ENCODE data around the gene SLC35F4.

The SLC35F4 gene

DNA sequence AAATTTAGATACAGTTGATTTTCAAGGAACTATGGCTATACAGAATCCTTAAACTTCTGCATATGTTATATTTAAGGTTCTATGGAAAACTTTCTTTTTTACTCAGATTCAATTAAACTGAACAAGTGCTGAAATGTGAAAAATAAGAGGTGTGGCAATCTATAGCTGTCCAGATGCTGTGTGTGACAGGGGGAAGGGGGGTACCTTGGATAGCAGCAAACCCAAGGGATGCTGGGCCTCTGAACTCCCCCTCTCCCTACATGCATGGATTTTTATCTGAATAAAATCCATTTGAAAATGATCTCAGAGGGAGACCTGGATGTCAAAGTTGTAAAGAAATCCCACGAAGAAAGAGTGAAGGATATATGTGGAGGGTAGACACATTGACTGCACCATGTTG, 289.4 kb downstream of the SLC35F4 start:
- Histone ChIP-seq H3K36me3 (ENCODE audit: control insufficient read depth, insufficient read depth, low read length) (no peaks in the 10 kb centered on the region), H3K4me3 (ENCODE audit: low read depth, low read length) (no peak overlapping the region), H3K27ac (ENCODE audit: low read depth, low read length) (no peak overlapping the region), H3K9ac (ENCODE audit: low read length) (no peak overlapping the region), H3K9me3 (ENCODE audit: control insufficient read depth, insufficient read depth, low read depth, low read length) (no peaks in the 10 kb centered on the region), H3K4me1 (ENCODE audit: control insufficient read depth, insufficient read depth, low read length) (no peaks in the 10 kb centered on the region), H3K27me3 (ENCODE audit: control insufficient read depth, insufficient read depth, low read length) (no peaks in the 10 kb centered on the region)

DNA sequence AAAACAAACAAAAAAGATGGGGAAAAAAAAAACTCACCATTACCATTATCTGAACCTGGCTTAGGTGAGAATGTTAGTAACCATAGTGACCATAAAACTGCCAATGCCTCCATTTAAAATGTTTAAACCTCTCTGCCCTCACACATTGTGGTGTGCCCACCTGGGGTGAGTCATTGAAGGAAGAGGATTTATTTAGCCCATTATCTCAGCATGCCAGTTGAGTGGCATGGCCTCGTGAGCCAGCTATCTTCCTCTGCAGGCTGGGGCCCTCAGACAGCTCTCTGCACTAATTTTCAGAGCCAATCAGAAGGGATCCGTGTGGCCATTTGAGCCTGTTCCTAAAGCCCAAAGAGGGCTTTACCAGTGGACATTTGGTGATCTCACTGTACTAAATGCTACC, 290.4 kb downstream of the SLC35F4 start:
- Histone ChIP-seq H3K27ac (ENCODE audit: low read depth, low read length) (no peak overlapping the region), H3K4me3 (ENCODE audit: low read depth, low read length) (no peak overlapping the region), H3K9ac (ENCODE audit: low read length) (no peak overlapping the region), H3K4me1 (ENCODE audit: control insufficient read depth, insufficient read depth, low read length) (no peaks in the 10 kb centered on the region), H3K9me3 (ENCODE audit: control insufficient read depth, insufficient read depth, low read depth, low read length) (no peaks in the 10 kb centered on the region), H3K27me3 (ENCODE audit: control insufficient read depth, insufficient read depth, low read length) (no peaks in the 10 kb centered on the region), H3K36me3 (ENCODE audit: control insufficient read depth, insufficient read depth, low read length) (no peaks in the 10 kb centered on the region)

DNA sequence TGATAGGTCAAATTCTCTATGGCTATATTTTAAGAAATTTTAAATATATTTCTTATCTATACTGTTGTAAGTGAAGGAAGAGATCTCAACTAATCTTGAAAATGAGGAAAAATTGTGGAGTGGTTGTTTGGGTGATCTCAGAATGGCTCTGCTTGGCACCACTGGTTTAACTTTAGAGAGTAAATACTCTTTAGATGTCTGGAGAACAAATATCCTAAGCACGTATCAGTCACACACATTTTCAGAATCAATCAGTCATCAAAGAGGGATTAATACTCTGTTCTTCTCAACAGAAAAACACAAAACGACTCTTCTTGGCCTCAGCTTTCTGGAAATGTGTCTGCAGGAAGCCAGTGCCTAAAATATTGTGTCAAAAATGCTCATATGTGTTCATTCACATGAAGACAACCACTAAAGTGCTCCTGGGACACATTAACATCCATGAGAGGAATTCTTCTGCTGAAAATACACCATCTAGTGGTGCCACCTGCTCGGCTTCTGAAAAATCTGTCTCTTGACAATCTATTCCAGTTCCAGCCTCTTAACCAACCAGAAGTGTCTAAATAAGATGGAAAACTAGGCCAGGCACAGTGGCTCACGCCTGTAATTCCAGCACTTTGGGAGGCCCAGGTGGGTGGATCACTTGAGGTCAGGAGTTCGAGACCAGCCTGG, 291.1 kb downstream of the SLC35F4 start:
- Histone ChIP-seq H3K4me1 (ENCODE audit: control insufficient read depth, insufficient read depth, low read length) (no peaks in the 10 kb centered on the region), H3K27me3 (ENCODE audit: control insufficient read depth, insufficient read depth, low read length) (no peaks in the 10 kb centered on the region), H3K4me3 (ENCODE audit: low read depth, low read length) (no peak overlapping the region), H3K9ac (ENCODE audit: low read length) (no peak overlapping the region), H3K9me3 (ENCODE audit: control insufficient read depth, insufficient read depth, low read depth, low read length) (no peaks in the 10 kb centered on the region), H3K27ac (ENCODE audit: low read depth, low read length) (no peak overlapping the region), H3K36me3 (ENCODE audit: control insufficient read depth, insufficient read depth, low read length) (no peaks in the 10 kb centered on the region)

DNA sequence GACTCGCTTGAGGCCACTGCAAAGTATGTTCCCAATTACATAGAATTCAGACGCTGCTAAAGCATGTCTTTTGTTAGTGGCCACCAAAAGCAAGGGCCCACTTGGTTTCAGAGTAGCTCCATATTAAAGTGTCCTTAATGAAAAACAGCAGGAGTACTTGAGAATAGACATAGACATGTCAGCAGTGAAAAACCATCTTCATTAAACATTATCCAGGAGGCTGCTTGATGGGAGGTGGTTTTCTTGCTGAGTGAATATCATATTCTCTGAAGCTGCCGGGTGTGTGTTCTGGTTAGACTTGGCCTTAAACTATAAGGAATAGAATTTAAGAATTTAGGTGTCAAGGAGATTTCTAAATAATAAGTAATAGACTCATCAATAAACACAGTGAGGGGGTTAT, 292.7 kb downstream of the SLC35F4 start:
- Histone ChIP-seq H3K4me1 (ENCODE audit: control insufficient read depth, insufficient read depth, low read length) (no peaks in the 10 kb centered on the region), H3K9me3 (ENCODE audit: control insufficient read depth, insufficient read depth, low read depth, low read length) (no peaks in the 10 kb centered on the region), H3K27me3 (ENCODE audit: control insufficient read depth, insufficient read depth, low read length) (no peaks in the 10 kb centered on the region), H3K27ac (ENCODE audit: low read depth, low read length) (no peak overlapping the region), H3K9ac (ENCODE audit: low read length) (no peak overlapping the region), H3K36me3 (ENCODE audit: control insufficient read depth, insufficient read depth, low read length) (no peaks in the 10 kb centered on the region), H3K4me3 (ENCODE audit: low read depth, low read length) (no peak overlapping the region)

DNA sequence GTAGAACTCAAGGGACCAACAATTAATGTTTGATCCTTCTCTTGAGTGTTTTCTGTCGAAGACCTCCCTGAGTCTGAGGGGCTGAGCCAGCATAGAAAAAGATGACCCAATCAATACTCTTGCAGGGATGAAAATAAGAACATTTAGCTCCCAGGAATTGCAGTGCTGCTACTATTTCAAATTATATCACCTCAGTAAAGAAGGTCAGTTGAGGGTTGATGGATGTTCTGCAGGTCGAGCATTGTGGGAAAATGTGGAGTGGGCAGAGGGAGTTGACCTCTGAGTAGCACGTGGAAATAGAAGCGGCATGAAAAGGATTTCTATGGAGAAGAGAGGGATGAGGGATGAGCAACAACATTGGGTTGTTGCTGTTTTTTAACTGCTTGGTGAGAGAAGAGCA, 297.3 kb downstream of the SLC35F4 start:
- Histone ChIP-seq H3K27ac (ENCODE audit: low read depth, low read length) (no peak overlapping the region), H3K27me3 (ENCODE audit: control insufficient read depth, insufficient read depth, low read length) (no peaks in the 10 kb centered on the region), H3K9me3 (ENCODE audit: control insufficient read depth, insufficient read depth, low read depth, low read length) (no peaks in the 10 kb centered on the region), H3K4me1 (ENCODE audit: control insufficient read depth, insufficient read depth, low read length) (no peaks in the 10 kb centered on the region), H3K4me3 (ENCODE audit: low read depth, low read length) (no peak overlapping the region), H3K9ac (ENCODE audit: low read length) (no peak overlapping the region), H3K36me3 (ENCODE audit: control insufficient read depth, insufficient read depth, low read length) (no peaks in the 10 kb centered on the region)

DNA sequence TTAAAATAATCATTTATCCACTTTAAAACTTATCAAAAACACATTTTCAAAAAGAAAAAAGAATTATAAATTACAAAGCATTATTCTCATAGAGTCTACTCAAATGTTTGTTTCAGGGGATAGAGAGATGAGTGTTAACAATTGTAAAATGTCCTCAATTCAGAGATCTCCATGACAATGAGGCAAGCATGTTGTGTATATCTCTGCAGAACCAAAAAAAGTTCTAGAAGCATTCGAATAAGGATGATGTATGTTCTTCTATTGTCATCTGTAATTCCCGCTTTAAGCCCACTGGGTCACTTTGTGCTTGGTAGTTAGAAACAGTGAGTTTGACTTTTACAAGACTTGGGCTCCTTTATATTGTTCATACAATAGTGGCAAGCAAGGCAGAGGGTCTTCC, 298.7 kb downstream of the SLC35F4 start:
- no peak overlapping the region for H3K27ac ChIP-seq (ENCODE audit: low read depth, low read length)
- H3K4me1 ChIP-seq (ENCODE audit: control insufficient read depth, insufficient read depth, low read length) = no peaks in the 10 kb centered on the region
- no peaks in the 10 kb centered on the region for H3K9me3 ChIP-seq (ENCODE audit: control insufficient read depth, insufficient read depth, low read depth, low read length)
- no peak overlapping the region for H3K9ac ChIP-seq (ENCODE audit: low read length)
- H3K4me3 ChIP-seq (ENCODE audit: low read depth, low read length) = no peak overlapping the region
- no peaks in the 10 kb centered on the region for H3K36me3 ChIP-seq (ENCODE audit: control insufficient read depth, insufficient read depth, low read length)
- no peaks in the 10 kb centered on the region for H3K27me3 ChIP-seq (ENCODE audit: control insufficient read depth, insufficient read depth, low read length)

DNA sequence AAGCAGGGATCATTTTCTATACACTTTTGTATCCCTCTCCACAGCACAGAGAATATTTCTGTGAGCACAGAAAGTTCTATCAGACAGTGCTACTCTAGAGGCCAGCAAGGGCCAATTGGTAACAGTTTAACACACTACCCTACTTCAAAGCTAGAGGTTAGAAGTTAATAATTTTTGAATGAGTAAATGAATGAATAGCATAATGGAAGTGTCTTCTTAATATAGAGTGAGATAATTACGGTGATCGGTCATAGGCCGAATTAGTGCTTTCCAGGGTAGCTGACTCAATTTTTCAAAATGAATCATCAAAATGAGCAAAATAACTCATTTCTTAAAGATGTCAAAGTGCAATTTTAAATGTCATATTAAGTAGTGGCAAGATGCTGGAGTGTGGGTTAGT, 305.2 kb downstream of the SLC35F4 start:
- Histone ChIP-seq H3K9ac (ENCODE audit: low read length) (no peak overlapping the region), H3K27me3 (ENCODE audit: control insufficient read depth, insufficient read depth, low read length) (no peaks in the 10 kb centered on the region), H3K9me3 (ENCODE audit: control insufficient read depth, insufficient read depth, low read depth, low read length) (no peaks in the 10 kb centered on the region), H3K36me3 (ENCODE audit: control insufficient read depth, insufficient read depth, low read length) (no peaks in the 10 kb centered on the region), H3K4me1 (ENCODE audit: control insufficient read depth, insufficient read depth, low read length) (no peaks in the 10 kb centered on the region), H3K4me3 (ENCODE audit: low read depth, low read length) (no peak overlapping the region), H3K27ac (ENCODE audit: low read depth, low read length) (no peak overlapping the region)

DNA sequence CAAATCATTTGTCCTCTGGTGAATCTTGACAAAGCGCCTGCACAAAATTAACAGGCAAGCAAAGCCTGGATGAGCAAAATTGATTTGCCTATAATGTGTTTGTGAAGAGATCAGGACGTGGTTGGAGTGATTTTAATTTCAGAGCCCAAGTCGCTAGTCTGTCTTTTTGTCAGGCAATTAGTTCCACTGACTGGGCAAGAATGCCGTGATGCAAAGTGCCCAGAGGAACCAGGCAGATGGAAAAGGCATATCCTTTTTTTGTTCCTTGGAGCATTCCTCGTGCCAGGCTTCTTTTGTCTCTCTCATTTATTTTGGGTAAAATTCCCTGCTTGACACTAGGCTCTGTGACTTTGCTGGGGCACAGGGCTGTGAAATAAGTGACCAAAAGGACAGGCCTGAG, 306.3 kb downstream of the SLC35F4 start:
- no peak overlapping the region for H3K4me3 ChIP-seq (ENCODE audit: low read depth, low read length)
- no peaks in the 10 kb centered on the region for H3K36me3 ChIP-seq (ENCODE audit: control insufficient read depth, insufficient read depth, low read length)
- 0 out of 2 replicates have a peak, but pooled peaks cover under 1% of the 10 kb centered on the region for H3K9me3 ChIP-seq (ENCODE audit: control insufficient read depth, insufficient read depth, low read depth, low read length)

DNA sequence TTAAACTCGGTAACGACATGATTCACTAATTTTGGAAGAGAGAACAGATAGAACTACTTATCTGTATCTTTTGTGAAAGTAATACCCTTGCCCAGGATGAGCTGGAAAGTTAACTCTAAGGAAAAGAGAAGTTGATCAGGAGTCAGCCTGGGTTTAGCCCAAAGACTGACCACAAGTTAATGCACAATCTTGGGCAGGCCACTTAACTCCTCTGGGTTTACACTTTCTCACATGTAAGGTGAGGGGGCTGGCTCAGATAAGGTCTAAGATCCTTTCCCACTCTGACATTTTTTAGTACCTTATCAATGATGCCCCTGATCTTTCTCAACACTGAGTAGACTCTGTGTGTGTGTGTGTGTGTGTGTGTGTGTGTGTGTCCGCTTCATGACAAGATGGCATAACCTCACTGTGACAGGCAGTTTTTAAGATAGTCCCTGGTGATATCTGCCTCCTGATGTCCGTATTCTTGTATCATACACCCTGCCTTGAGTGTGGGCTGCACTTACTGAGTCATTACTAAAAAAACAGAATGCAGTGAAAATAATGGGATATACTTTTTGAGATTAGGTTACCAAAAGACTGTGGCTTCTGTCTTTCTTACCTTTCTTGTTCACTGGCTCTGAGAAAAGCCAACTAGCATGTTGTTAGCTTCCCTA, 316.0 kb downstream of the SLC35F4 start:
- H3K4me1 ChIP-seq (ENCODE audit: control insufficient read depth, insufficient read depth, low read length) = no peaks in the 10 kb centered on the region

More for the DNA sequence above, 306.3 kb downstream of the SLC35F4 start:
- Histone ChIP-seq H3K27me3 (ENCODE audit: control insufficient read depth, insufficient read depth, low read length) (no peaks in the 10 kb centered on the region), H3K9ac (ENCODE audit: low read length) (no peak overlapping the region), H3K4me1 (ENCODE audit: control insufficient read depth, insufficient read depth, low read length) (no peaks in the 10 kb centered on the region), H3K27ac (ENCODE audit: low read depth, low read length) (no peak overlapping the region)

DNA sequence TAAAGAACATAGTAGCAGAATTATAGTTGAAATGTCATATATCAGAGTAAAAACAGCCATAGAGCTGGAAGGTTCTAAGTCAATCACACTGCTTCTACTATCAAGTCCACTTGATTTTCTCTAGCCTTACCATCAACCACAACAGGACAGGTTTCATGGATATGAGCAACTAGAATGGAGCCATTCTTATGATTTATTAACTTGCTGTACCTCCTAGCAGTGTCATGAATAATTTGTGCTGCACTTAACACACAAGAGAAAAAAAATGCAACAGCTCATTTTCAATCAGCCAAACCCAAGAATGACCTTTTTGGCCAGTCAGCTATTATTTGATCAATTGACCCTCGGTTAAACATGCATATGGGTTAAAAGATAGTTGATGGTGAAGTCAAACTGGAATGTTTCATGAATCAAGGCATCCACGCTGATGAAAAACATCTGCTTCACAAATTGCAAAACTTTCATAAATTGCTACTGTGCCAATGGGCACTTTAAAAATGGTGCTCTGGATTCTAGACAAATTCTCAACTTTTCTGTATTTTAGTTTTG, 316.8 kb downstream of the SLC35F4 start:
- Histone ChIP-seq H3K9ac (ENCODE audit: low read length) (no peak overlapping the region), H3K36me3 (ENCODE audit: control insufficient read depth, insufficient read depth, low read length) (no peaks in the 10 kb centered on the region), H3K4me1 (ENCODE audit: control insufficient read depth, insufficient read depth, low read length) (no peaks in the 10 kb centered on the region), H3K4me3 (ENCODE audit: low read depth, low read length) (no peak overlapping the region), H3K27ac (ENCODE audit: low read depth, low read length) (no peak overlapping the region), H3K27me3 (ENCODE audit: control insufficient read depth, insufficient read depth, low read length) (no peaks in the 10 kb centered on the region), H3K9me3 (ENCODE audit: control insufficient read depth, insufficient read depth, low read depth, low read length) (no peaks in the 10 kb centered on the region)

More for the DNA sequence above, 316.0 kb downstream of the SLC35F4 start:
- Histone ChIP-seq H3K4me3 (ENCODE audit: low read depth, low read length) (no peak overlapping the region), H3K9ac (ENCODE audit: low read length) (no peak overlapping the region), H3K9me3 (ENCODE audit: control insufficient read depth, insufficient read depth, low read depth, low read length) (0 out of 2 replicates have a peak, but pooled peaks cover 3% of the 10 kb centered on the region), H3K27ac (ENCODE audit: low read depth, low read length) (no peak overlapping the region), H3K36me3 (ENCODE audit: control insufficient read depth, insufficient read depth, low read length) (no peaks in the 10 kb centered on the region), H3K27me3 (ENCODE audit: control insufficient read depth, insufficient read depth, low read length) (no peaks in the 10 kb centered on the region)

DNA sequence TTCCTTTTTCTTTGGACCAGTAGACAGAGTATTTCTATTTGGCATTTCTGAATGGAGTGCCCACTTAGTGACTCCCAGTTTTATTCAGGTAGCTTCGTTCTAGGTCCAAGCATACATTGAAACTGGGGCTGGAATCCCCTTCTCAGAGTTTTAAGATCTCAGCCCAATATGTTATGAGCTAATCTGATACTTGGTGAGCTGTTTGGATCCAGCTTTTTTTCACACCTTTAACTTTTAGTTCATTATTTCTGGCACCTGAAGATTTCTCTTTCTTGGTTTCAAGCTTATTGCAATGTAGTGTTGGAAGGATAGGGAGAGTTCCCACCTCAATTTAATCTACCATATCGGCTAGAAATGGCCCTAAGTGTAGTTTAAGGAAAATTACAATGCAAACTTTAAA, 318.8 kb downstream of the SLC35F4 start:
- H3K4me1 ChIP-seq (ENCODE audit: control insufficient read depth, insufficient read depth, low read length) = no peaks in the 10 kb centered on the region
- no peak overlapping the region for H3K4me3 ChIP-seq (ENCODE audit: low read depth, low read length)
- no peaks in the 10 kb centered on the region for H3K9me3 ChIP-seq (ENCODE audit: control insufficient read depth, insufficient read depth, low read depth, low read length)
- no peaks in the 10 kb centered on the region for H3K36me3 ChIP-seq (ENCODE audit: control insufficient read depth, insufficient read depth, low read length)
- H3K27me3 ChIP-seq (ENCODE audit: control insufficient read depth, insufficient read depth, low read length) = no peaks in the 10 kb centered on the region
- H3K9ac ChIP-seq (ENCODE audit: low read length) = no peak overlapping the region
- no peak overlapping the region for H3K27ac ChIP-seq (ENCODE audit: low read depth, low read length)

Data from HUES6 (cell line).